Measurements from ENCODE around the gene PPFIA4.

PPFIA4 gene

DNA sequence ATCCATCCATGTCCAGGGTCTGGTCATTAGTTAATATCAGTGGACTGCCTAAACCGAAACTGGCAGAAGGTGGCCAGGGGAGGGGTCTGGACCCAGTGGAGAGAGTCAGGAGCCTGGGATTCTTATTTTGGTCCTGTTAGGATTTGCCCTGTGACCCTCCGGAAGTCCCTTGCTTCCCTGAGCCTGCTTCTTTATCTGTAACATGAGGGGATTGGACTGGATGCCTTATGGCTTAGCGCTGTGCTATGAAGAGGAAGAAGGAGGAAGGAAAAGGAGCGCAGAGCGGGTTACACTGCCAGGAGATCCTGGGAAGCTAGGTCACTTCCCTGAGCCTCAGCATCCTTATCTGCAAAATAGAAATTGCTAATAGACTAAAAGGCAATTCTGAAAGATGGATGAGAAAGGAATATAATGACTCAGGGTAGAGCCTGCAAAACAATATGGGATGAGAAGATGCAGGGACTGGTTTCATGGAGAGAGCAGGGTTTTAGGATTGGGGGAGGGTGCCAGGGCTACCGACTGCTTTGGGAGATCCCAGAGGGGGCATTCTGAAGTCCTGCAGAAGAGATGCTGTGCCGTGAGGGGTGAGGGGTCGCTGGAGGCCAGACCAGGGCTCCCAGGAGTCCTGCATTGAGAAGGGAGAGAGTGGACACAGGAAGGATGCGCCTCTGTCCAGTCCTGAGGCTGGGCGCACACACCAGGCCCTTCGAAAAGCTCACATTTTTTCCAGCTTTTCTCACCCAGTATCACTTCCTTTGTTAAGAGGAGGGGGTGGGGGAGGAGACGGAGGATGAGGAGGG is 100.8 kb downstream of the PPFIA4 start:
- peak; percentile 52 for DNase-seq (ENCODE audit: low spot score)

DNA sequence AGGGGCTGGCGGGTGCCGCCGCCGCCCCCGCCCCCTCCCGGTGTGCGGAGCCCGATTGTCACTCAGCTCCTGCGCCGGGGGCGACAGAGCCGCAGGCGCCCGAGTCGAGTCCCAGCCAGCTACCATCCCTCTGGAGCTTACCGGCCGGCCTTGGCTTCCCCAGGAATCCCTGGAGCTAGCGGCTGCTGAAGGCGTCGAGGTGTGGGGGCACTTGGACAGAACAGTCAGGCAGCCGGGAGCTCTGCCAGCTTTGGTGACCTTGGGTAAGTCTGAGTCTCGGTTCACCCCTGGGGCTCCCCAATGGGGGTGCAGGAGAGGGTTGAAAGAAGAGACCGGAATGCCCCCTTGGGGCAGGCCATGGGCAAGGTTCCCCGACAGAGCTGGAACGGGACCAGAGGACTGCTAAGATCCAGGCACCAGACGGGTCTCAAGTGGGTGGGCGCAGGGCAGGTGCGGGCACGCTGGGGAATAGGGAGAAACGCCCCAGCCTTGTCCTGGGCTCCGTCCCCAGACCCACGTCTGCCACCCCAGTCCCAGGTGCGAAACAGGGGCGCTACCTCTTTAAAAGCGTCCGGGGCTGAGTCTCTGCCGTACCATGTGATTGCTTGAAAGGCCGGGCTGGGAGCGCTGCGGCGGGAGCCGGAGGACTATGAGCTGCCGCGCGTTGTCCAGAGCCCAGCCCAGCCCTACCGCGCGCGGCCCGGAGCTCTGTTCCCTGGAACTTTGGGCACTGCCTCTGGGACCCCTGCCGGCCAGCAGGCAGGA is 101.6 kb downstream of the PPFIA4 start, which contains the start of gene ADORA1:
TSS of gene ADORA1 (plus strand) at position 61 of the 765 bp plus-strand sequence. CDS start 1,116 bp downstream, outside the sequence.
- DNase-seq (ENCODE audit: low spot score), result peak; percentile 88

DNA sequence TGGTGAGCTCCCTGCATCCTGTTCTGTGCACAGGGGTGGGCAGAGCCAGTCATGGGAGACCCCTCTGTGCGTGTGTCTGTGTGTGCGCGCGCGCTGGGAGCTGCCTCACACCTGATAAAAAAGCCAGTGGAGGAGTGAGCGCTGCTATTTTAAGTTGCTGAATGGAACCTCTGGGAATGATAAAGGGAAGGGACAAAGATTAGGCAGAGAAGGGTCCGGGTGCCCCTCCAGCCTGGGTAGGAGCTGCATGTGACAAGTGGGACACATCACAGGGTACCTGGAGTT is 102.1 kb downstream of the PPFIA4 start:
- no peak for DNase-seq (ENCODE audit: low spot score)
